ENCODE data around the gene SLC16A3.
A peak's percentile ranks its signal among the peaks of the same experiment; 100 is the strongest.

Gene SLC16A3

GRCh38 chr17:82269138-82269881, 40.5 kb downstream of the SLC16A3 start:
- ATAC-seq, result no peak
- DNase-seq, result no peak

GRCh38 chr17:82269882-82270500, 41.1 kb downstream of the SLC16A3 start:
- DNase-seq (no peak), ATAC-seq (no peak)

- ATAC-seq (no peak), DNase-seq (no peak)
Measured at GRCh38 chr17:82270651-82271050, 41.8 kb downstream of the SLC16A3 start.

DNA sequence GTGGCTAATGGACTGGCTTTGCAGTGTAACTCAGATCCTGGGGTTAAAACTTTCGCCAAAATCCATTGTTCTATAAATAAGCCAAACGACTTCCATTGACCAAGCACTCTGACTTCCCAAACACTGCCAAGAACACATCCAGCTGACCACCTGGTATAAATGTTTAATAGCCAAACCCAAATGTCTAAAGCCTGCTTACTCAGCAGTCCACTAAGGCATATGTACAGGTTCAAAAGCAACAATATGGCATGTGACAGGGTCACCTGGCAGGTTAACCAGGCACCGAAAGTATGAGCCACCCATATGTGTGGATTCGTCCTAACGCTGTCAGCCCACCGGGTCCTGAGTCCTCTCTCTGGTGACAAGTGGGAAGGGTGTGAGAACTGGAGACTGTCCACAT, 42.6 kb downstream of the SLC16A3 start:
- DNase-seq, result no peak
- ATAC-seq, result no peak

GRCh38 chr17:82272495-82273326, 43.9 kb downstream of the SLC16A3 start:
- peak; percentile 34 for ATAC-seq
- DNase-seq, result peak; percentile 43

GRCh38 chr17:82273327-82274133, 44.7 kb downstream of the SLC16A3 start, which contains the start of gene CSNK1D:
Gene CSNK1D, minus strand, starts transcription at chr17:82273700. Its CDS starts 319 bp downstream, at chr17:82273381.
- DNase-seq (peak; percentile 96), ATAC-seq (peak; percentile 84)

DNA sequence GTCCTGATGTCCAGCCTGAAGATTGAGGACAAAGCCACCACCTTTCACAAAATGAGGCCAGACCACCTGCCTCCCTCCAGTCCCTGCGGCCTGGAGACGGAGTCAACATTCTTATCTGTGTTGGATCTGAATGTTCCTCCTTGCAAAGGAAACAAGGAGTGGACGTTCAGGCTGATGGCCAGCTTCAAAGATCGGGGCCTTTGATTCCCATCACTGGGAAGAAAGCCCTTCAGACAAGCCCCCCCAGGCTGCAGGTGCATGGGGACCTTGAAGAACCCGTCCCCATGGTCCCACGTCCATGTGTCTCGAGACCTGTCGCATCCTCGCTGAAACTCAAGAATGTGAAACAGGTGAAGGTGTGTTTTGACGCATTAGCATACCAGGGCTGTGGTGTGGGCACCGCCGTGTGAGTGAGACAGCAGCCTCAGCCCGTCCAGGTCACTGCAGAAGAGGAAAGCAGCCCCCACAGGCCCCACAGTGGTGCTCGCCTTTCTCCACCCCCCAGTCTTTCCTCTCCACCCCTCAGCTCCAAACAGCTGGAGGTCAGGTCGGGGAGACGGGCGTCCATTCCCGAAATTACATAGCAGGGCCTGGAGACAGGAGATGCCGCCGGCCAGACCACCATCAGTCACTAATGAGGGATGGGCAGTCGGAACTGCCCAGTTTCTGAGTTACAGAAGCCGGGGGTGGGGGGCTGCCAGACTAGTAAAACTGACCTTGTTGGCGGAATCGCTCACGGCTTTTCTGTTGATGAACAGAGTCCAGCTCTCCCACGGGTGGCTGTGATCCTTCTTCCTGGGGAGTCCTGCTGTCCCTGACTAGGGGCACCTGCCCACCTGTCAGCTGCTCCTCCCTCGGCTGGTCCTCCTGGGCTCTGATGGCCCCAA, 45.5 kb downstream of the SLC16A3 start:
- no peak for ATAC-seq
- no peak for DNase-seq

DNA sequence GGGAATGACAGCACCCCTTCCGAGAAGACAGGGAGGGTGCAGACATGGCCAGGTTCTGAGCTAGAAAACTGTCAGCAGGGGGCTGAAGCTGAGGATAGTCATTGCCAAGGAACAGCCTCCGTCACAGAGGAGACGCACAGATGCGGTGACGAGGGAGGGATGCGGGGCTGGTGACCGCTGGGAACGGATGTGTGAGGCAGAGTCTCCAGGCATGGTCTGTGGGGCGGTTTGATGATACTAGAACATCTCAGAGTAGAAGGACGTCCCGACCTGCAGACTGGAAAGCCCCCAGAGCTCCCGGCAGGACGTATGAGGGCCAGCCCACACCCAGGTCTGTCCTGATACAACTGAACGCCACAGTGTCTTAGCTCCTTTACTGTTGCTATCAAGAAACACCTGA, 46.5 kb downstream of the SLC16A3 start:
- ATAC-seq, result no peak
- no peak for DNase-seq

GRCh38 chr17:82276938-82277337, 48.1 kb downstream of the SLC16A3 start:
- no peak for ATAC-seq

GRCh38 chr17:82277851-82278250, 49.0 kb downstream of the SLC16A3 start:
- no peak for DNase-seq
- ATAC-seq, result no peak

More at GRCh38 chr17:82276938-82277337, 48.1 kb downstream of the SLC16A3 start:
- DNase-seq, result no peak

DNA sequence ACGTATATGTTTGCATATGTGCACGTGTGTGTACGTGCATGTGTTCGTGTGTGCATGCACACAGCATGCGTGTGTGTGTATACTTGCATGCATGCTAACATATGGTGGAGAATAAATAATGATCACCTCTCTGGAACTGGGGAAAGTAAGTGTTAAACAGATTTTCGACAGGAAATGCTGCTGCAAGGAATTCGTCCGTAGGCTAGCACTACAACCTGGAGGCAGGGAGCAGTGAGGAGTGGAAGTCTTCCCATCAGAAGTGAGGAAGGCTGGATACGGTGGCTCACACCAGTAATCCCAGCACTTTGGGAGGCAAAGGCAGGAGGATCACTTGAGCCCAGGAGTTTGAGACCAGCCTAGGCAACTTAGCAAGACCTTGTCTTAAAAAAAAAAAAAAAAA, 49.5 kb downstream of the SLC16A3 start:
- no peak for DNase-seq
- ATAC-seq, result no peak

DNA sequence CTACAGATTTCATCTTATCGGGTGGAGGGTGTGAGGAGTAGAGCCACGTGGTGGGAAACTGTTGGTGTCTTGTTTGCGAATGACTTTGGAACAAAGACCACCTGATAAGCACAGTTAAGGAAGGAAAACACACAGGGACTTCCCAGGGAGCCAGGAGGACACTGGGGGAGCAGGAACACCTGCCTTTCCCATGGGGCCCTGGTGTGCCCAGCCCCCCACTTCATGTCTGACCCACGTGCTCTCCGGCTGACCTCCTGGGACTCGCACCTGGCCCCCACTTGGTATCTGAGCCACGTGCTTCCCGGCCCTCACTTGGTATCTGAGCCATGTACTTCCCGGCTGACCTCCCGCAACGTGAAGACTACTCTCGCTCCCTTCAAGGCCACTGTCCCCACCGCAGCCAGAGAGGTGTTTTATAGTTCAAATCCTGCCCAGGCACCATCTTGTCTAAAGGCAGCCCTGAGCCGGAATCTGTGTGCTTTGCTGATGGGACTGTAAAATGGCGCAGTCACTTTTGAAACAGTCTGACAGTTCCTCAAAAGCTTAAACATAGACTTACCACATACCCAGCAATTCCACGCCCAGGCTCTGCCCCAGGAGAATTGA, 50.0 kb downstream of the SLC16A3 start:
- no peak for DNase-seq

GRCh38 chr17:82280537-82280936, 51.7 kb downstream of the SLC16A3 start:
- no peak for DNase-seq
- no peak for ATAC-seq

More for the DNA sequence above, 50.0 kb downstream of the SLC16A3 start:
- ATAC-seq, result no peak

DNA sequence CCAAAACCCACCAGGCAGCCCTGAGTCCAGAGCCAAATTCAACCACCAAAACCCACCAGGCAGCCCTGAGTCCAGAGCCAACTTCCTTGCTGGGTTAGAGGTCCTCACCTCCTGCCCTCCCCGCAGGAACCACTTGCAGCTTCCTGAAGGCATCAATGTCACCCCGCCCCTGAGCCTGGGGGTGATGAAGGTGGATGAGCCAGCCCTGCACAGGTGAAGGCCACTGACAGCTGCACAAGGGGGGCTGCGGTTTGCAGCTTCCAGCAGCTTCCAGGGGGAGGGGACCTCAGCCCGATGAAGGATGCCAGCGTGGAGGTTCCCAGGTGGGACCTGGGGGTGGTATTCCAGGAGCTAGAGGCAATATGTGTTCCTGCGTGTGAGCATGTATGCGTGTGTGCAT, 52.2 kb downstream of the SLC16A3 start:
- DNase-seq, result no peak
- no peak for ATAC-seq

DNA sequence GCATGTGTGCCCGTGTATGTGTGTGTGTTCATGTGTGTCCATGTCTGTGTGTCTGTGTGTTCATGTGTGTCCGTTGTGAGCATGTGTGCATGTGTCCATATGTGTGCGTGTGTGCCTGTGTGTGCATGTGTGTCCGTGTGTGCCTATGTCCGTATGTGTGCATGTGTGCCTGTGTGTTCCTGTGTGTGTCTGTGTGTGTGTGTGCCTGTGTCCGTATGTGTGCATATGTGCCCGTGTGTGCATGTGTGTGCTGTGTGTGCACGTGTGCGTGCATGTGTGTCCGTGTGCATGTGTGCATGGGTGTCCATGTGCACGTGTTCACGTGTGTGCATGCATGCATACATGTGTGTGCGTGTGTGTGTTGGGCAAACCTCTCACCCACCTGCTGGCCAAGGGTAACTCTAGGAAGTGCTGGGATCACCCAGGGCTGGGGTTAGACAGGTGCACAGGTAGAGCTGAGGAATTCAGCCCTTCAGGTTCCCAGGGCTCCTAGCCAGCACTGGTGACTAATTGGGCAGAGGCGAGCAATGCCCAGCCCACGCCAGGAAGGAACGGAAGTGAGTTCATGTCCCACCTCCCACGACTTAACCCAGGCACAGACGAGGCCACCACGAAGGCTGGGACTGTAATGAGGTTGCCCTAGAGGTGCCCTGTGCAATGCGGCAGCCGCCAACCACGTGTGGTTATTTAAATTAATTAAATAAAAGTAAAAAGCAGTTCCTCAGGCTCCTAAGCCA, 52.8 kb downstream of the SLC16A3 start:
- peak; percentile 66 for DNase-seq
- ATAC-seq, result peak; percentile 79

- ATAC-seq (peak; percentile 34), DNase-seq (no peak)
Measured at GRCh38 chr17:82282239-82283207, 53.7 kb downstream of the SLC16A3 start.

- peak; percentile 73 for DNase-seq
Measured at GRCh38 chr17:82283208-82283749, 54.4 kb downstream of the SLC16A3 start.

DNA sequence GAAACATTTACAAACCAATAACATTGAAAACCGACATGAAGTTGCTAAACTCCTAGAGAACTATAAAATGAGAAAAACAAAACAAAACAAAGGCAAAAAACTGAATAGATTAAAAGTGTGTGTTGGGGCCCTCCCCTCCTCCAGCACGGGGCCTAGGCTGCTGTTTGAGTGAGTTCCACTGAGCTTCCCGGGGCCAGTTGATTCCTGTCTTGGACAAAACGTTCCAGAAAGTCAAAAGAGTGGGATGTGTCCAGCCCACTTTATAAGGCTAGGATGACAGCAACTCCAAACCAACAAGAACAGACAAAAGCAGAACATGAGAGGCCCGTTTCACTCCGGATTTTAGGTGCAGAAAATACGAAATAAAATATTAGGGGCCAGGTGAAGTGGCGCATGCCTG, 56.3 kb downstream of the SLC16A3 start:
- DNase-seq (no peak), ATAC-seq (no peak)

More at GRCh38 chr17:82283208-82283749, 54.4 kb downstream of the SLC16A3 start:
- peak; percentile 88 for ATAC-seq

Measured in stimulated activated naive CD8-positive, alpha-beta T cell treated with anti-CD3 and anti-CD28 coated beads, Interleukin-15, Interleukin-2, amounts not matched to agents 100 U/mL and 50 U/mL, for 24 hours (primary cell).